Iris pigment epithelial cell (primary cell): ENCODE results near the gene ARFIP1.
A peak's percentile ranks its signal among the peaks of the same experiment; 100 is the strongest.
"Not testable (repeated sequence)": the region's sequence is repeated elsewhere in the genome, so short reads cannot be mapped to it uniquely, and the experiment has no call there.

Experiments used
- DNase-seq: peaks from one replicate; pipeline ENCODE4 v3.0.0-alpha.2; 2011; ENCODE audit warnings: low read depth

ARFIP1 gene

DNA sequence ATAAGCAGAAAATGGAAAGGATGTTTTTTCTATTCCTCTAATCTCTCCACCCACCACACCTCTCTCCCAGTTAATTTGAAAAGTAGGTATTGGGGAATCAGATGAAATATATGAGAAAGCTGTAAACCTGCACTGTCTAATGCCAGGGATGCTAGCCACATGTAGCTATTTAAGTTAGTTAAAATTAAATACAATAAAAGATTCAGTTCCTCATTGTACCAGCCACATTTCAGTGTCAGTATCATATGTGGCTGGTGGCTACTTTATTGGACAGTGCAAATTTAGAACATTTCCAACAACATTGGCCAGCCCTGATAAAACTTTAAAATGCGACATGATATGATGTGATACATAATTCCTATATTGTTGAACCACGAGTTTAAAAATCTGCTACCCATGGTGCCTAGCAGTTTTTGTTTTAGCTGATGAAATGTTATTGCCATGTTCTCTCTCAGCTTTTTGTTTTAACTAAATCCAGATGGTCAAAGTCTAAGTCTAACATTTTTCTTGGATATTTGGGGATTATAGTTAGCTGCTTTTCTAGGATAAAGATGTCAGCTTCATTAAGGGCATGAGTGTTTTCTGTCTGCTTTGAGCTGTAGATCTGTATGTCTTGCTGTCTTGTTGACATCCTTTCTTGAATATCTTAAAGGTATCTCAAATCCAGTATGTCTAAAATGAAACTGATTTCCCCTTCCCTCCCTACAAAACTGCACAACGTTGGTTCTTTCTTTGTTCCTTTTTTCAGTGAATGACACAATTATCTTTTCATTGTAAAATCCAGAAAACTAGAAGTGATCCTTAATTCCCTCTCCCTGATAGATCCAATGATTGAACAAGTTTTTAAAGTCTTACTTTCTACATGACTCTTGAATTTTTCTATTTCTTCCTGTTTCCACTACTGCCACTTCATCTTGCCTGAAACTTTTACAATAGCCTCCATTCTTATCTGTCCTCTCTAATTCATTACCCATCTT lies 6.2 kb downstream of the ARFIP1 start:
- no peak for DNase-seq

DNA sequence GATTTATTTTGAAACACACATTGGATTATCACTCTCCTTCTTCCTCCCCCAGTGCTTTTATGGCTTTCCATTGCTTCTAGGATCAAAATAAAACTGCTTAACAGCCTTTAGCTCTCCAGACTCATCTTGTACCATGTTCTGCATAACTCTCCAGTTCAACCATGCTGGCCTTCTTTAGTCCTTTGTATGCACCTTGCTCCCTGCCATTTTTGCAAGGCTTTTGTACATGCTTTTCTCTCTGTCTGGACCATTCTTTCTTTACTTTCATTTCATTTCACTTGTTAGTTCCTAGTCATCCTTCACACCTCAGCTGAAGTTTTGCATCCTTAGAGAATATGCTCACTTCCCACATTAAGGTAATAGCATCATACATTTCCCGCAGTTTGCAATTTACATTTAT lies 6.9 kb downstream of the ARFIP1 start:
- DNase-seq = no peak

DNA sequence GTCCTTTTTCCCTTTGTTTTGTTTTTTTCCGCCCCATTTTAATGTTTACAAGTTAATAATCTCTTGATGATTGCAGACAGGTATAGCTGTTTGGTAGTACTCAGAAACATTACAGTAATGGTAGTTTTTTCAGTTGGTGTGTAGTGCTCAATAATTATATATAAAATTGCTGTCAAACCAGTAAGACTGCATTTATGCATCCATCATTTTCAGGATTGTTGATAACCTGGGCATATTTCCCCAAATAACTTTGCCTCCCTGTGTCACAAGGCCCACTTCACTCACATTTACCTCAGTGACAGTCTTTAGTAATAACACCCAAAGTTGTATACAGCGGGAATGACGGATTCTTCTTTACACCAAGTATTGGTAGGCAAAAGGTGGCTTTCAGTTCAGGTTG lies 16.1 kb downstream of the ARFIP1 start:
- no peak for DNase-seq

DNA sequence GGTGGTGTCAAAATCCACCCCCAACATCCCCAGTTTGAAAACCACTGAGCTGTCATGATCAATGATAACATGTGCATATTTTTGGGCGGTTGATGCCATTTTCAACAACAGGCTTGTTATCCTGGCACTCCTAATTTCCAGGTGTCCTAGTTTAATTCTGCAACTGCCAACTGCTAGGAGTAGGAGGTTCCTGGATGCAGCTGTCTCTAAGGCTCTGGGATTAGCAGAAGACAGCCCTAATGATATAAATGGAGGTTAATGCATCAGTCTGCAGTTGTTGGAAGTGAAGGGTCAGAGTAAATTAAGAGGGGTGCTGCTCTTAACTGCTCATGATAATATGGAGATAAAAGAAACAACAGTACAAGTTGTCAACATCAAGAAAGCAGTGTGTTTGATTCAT lies 23.8 kb downstream of the ARFIP1 start:
- DNase-seq = no peak

DNA sequence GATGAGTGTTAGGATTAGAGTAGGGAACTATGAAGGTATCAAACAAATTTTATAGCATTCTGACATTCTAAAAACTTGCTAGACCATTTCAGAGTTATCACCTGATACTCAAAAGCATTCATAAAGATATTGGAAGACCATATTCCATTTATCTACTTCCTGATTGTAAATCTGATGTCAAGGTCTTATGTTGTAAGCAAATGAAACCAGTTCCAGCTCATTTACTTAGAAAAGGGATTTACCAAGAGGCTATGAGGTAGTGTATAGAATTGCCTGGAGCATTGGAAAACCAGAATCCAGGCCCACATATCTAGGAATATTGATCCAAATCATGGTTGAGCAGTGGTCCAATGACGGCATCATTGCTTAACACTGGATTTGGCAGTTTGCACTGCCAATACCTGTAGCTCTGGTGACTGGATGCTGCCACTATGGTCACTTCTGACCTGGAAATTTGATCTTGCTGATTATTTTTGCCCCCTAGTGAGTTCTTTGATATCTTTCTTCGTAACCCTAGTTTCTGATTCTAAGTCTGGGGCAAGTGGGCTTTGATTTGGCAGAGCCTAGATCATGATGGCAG lies 25.4 kb downstream of the ARFIP1 start:
- DNase-seq = no peak

DNA sequence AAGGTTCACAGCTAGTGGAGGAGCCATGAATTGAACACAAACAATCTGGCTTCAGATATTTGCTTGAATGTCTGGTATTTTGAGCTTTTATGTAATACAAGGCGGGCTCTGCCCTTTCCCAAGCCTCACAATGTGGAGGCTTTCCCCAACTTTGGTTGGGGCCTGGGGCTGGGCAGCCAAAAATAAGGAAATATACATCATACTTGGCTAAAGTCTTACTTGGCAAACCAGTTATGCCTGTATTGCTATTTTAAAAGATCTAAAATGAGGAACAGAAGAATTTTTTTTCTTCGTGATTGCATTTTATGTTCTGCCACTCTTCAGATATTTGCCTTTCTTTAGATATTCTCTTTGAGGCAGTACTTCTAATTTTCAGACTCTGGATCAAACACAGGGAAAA lies 26.1 kb downstream of the ARFIP1 start:
- no peak for DNase-seq

DNA sequence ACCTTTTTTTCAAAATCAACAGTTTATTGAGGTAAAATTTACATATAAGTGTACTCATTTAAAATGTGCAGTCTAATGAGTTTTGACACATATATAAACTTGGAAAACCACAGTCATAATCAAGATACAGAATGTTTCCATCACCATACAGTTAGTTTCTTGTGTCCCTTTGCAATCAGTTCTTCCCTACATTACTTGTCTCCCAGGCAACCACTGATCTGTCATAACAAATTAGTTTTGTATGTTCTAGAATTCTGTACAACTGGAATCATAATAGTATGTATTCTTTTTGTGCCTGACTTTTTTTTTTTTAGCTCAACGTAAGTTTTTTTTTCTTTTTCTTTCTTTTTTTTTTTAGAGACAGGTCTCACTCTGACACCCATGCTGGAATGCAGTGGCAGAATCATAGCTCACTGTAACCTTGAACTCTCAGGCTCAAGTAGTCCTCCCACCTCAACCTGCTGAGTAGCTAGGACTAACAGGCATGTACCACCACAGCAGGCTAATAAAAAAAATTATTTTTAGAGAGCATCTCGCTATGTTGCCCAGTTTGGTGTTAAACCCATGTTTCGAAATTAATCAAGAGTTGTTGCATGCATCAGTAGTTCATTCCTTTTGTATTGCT lies 26.9 kb downstream of the ARFIP1 start:
- peak; percentile 6 for DNase-seq

DNA sequence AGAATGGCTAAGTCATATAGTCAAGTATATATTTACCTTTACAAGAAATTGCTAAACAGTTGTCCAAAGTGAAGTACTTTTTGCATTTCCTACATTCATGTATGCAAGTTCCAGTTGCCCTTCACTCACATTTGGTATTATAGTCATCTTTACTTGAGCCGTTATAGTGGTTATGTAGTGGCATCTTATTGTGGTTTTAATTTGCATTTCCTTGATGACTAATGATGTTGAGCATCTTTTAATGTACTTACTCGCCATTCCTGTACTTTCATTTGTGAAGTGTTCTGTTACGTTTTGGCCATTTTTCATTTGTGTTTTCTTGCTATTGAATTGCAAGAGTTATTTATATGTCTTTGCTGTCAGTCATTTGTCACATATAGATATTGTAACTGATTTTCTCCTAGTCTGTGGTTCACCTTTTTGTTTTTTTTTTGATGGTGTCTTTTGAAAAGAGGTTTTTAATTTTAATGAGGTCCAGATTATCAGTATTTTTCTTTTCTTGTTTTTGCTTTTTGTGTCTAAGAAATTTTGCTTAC lies 27.6 kb downstream of the ARFIP1 start:
- DNase-seq = peak; percentile 64

DNA sequence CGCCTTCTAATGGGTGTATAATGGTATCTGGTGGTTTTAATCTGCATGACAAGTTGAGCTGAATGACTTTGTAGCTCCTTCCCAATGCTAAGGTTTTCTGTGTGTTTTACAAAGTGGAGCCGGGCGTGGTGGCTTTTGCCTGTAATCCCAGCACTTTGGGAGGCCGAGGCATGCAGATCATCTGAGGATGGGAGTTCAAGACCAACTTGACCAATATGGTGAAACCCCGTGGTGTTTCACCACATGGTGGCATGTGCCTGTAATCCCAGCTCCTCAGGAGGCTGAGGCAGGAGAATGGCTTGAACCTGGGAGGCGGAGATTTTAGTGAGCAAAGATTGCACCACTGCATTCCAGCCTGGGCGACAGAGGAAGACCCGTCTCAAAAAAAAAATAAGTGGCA lies 28.9 kb downstream of the ARFIP1 start:
- no peak for DNase-seq

DNA sequence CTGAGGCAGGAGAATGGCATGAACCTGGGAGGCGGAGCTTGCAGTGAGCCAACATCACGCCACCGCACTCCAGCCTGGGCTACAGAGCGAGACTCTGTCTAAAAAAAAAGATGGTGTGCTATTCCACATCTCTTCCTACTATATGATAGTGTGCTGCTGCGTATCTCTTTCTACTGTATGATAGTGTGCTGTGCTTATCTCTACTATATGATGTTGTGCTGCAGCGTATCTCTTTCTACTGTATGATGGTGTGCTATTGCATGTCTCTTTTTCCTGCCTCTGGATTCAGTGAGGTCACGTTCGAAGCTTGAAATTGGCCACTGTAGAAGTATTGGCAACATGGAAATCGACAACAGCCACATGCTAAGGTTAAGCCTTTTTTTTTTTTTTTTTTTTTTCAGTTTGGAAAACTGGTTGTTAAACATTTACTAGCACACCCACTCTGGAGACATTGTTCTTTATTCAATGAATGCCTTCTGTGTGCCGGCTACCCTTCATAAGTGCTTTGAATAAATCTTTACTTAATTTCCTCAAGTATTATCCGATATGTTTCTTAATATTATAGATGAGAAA lies 31.0 kb downstream of the ARFIP1 start:
- DNase-seq = no peak

DNA sequence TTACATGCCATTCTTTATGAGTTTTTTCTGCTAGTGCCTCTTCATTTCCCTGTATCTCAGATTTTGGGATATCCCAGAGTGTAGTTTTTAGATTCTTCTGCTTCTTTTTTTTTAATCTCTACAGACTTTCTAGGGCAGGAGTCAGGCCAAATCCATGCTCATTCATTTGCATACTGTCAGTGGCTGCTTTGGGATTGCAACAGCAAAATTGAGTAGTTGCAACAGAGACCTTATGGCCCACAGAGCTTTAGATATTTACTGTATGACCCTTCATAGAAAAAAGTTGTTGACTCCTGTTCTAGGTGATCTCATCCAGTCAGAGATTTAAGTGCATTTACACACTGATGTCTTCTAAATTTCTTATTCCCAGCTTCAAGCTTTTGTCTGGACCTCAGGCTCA lies 35.3 kb downstream of the ARFIP1 start:
- DNase-seq = peak; percentile 85

DNA sequence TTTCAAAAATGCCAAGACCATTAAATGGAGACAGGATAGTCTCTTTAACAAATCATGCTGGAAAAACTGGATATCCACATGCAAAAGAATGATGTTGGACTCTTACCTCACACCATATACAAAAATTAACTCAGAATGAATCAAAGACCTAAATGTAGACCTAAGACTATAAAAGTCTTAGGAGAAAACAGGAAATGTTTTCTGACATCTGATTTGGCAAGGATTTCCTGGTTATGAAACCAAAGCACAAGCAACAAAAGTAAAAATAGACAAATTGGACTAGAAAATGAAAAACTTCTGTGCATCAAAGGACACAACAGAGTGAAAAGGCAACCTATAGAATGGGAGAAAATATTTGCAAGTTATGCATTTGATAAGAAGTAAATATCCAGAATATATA lies 37.6 kb downstream of the ARFIP1 start:
- peak; percentile 63 for DNase-seq

DNA sequence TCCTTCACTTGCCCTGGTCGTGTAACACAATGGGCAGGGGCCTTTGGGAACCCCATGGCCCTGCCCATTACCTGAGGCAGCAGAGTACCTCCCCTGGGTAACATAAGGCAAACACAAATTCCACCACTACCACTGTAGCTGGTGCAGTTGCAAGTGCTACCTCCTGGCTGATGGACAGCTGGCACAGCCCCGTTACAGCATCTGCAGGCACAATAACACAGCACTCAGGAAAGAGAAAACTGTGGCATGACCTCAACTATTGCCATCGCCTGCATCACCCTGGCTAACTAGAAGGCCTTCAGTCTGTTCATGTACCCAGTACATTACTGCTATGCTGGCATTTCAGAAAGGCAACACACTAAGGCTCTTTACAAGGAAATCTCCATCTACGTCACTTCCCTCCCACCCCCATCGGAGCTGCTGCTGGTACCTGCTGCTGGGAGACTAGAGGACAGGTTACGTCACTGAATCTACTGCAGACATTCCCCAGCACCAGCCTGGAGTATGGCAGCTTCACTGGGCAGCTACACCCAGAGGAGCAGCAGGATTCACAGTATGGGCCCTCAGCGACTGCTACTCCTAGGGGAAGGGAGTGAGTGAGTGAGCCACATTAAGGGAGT lies 39.4 kb downstream of the ARFIP1 start:
- DNase-seq = no peak

DNA sequence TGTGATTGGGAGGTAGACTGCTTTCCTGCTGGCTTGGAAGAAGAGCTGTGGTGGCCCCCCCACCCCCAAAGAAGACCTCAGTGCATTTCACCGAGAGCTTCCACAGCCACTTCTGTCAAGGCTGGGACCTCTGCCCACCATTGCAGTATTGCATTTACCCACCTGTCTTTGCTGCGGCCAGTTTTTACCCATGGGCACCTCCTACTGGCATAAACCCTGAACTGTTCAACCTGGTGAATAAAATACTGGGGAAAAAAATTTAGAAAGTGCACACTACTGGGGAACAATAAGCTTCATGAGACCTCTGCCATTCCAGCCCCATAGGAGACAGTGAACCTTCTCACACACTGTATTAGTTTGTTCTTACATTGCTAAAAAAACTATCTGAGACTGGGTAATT lies 40.3 kb downstream of the ARFIP1 start:
- no peak for DNase-seq

DNA sequence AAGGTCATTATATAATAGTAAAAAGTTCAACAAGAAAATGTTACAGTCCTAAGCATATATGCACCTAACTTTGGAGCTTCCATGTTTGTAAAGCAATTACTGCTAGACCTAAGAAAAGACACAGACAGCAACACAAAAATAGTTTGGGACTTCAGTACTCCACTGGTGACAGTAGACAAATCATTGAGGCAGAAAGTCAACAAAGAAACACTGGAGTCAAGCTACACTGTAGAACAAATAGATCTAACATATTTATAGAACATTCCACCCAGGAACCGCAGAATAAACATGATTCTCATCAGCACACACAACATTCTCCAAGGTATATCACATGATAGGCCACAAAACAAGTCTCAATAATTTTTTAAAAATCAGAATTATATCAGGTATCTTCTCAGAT lies 42.6 kb downstream of the ARFIP1 start:
- DNase-seq = no peak

DNA sequence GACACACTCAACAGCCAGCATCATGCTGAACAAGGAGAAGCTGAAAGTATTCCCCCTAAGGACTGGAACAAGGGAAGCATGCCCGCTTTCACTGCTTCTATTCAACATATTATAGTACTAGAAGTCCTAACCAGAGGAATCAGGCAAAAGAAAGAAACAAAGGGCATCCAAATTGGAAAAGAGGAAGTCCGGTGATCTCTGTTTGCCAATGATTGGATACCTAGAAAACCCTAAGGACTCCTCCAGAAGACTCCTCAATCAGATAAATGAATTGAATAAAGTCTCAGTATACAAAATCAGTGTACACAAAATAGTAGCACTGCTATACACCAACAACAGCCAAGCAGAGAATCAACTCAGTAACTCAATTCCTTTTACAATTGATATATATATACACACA lies 44.8 kb downstream of the ARFIP1 start:
- no peak for DNase-seq

DNA sequence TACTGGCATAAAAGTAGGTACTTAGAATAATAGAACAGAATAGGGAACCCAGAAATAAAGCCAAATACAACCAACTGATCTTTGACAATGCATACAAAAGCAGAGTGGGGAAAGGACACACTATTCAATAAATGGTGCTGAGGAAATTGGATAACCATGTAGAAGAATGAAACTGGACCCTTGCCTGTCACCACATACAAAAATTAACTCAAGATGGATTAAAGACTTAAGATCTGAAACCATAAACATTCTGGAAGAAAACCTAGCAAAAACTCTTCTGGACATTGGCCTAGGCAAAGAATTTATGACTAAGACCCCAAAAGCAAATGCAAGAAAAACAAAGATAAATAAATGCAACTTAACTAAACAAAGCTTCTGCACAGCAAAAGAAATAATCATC lies 45.6 kb downstream of the ARFIP1 start:
- no peak for DNase-seq

DNA sequence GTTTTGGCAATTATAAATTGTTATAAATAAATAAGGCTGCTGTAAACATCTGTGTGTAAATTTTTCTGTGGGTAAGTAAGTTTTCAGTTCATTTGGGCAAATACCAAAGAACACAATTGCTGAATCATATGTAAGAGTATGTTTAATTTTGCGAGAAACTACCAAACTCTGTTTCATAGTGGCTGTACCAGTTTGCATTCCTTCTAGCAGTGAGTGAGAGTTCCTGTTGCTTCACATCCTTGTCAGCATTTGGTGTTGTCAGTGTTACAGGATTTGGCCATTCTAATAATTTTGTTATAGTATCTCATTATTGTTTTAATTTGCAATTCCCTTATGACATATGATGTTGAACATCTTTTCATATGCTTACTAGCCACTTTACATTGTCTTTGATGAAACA lies 48.4 kb downstream of the ARFIP1 start:
- DNase-seq = no peak

DNA sequence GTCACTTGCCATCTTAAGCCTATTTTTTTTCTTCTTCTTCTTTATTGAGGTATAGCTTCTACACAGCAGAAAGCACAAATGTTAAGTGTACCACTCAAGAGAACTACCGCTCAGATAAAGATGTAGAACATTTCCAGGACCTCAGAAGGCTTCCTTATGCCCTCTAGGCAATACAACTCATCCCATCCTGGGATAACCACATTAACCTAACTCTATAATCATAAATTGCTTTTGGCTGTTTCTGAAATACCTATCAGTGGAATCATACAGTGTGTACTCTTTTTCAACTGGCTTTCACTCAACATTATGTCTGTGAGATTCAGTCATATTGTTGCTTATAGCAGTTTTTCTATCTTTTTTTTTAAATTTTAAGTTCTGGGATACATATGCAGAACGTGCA lies 51.7 kb downstream of the ARFIP1 start:
- no peak for DNase-seq

DNA sequence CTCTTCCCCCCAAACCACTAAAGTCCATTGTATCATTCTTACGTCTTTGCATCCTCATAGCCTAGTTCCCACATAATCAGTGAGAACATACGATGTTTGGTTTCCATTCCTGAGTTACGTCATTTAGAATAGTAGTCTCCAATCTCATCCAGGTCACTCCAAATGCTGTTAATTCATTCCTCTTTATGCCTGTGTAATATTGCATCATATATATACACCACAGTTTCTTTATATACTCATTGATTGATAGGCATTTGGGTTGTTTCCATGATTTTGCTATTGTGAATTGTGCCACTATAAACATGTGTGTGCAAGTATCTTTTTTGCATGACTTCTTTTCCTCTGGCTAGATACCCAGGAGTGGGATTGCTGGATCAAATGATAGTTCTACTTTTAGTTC lies 57.2 kb downstream of the ARFIP1 start:
- no peak for DNase-seq

DNA sequence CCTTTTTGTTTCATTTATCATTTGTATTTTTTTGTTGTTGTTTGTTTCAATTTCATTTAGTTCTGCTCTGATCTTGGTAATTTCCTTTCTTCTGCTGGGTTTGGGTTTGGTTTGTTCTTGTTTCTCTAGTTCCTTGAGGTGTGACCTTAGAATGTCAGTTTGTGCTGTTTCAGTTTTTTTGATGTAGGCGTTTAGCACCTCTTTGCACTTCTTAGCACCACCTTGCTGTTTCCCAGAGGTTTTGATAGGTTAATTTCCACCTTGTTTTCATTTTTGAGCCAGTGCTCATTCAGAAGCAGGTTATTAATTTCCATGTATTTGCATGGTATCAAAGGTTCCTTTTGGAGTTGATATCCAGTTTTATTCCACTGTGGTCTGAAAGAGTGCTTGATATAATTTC lies 60.0 kb downstream of the ARFIP1 start:
- DNase-seq = not testable (repeated sequence)

DNA sequence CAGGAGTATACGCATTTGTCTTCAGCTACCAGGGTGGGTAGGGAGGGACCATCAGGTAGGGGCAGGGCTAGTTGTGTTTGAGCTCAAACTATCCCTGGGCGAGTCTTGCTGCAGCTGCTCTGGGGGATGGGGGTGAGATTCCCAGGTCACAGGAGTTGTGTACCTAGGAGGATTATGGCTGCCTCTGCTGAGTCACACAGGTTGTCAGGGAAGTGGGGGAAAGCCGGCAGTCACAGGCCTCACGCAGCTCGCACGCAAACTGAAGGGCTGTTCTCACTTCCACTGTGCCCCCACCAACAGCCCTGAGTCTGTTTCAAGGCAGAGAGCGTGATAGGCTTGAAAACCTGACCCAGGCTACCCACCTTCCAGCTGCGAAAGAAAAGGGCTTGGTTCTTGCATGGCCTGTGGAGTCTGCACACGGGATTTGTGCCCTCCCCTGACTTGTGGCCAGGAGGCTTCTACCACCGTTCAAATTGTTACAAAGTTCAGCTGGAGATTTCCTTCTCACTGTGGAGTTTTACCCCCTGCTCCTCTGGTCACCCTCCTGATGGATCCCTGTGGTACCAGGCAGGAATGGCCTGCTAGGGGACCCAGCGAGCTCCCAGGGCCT lies 63.8 kb downstream of the ARFIP1 start:
- no peak for DNase-seq
